ENCODE results near the gene DTHD1.

DTHD1 gene

GRCh38 chr4:36269533-36270173 is 11.8 kb upstream of the DTHD1 start:
- DNase-seq (ENCODE audit: low read depth) = no peak

- DNase-seq (ENCODE audit: low read depth) = no peak
Observed at GRCh38 chr4:36273276-36273675, 8.1 kb upstream of the DTHD1 start.

- no peak for DNase-seq (ENCODE audit: low read depth)
Observed at GRCh38 chr4:36274158-36274557, 7.3 kb upstream of the DTHD1 start.

GRCh38 chr4:36277533-36277932 is 3.9 kb upstream of the DTHD1 start:
- no peak for DNase-seq (ENCODE audit: low read depth)

GRCh38 chr4:36278789-36279188 is 2.6 kb upstream of the DTHD1 start:
- DNase-seq (ENCODE audit: low read depth) = no peak

GRCh38 chr4:36280555-36280954 is 861 bp upstream of the DTHD1 start:
- no peak for DNase-seq (ENCODE audit: low read depth)

- DNase-seq (ENCODE audit: low read depth) = no peak
Observed at GRCh38 chr4:36282503-36283030, 1.2 kb downstream of the DTHD1 start.

GRCh38 chr4:36283912-36284465 is 2.6 kb downstream of the DTHD1 start:
- no peak for DNase-seq (ENCODE audit: low read depth)

GRCh38 chr4:36285784-36286480 is 4.5 kb downstream of the DTHD1 start:
- DNase-seq (ENCODE audit: low read depth) = no peak

- no peak for DNase-seq (ENCODE audit: low read depth)
Observed at GRCh38 chr4:36286481-36286871, 5.1 kb downstream of the DTHD1 start.

- no peak for DNase-seq (ENCODE audit: low read depth)
Observed at GRCh38 chr4:36288731-36289426, 7.5 kb downstream of the DTHD1 start.

- DNase-seq (ENCODE audit: low read depth) = no peak
Observed at GRCh38 chr4:36290641-36291040, 9.2 kb downstream of the DTHD1 start.

GRCh38 chr4:36292556-36293188 is 11.3 kb downstream of the DTHD1 start:
- DNase-seq (ENCODE audit: low read depth) = no peak

- DNase-seq (ENCODE audit: low read depth) = no peak
Observed at GRCh38 chr4:36301127-36301526, 19.7 kb downstream of the DTHD1 start.

GRCh38 chr4:36303426-36304137 is 22.2 kb downstream of the DTHD1 start:
- no peak for DNase-seq (ENCODE audit: low read depth)

GRCh38 chr4:36304138-36304681 is 22.8 kb downstream of the DTHD1 start:
- no peak for DNase-seq (ENCODE audit: low read depth)

GRCh38 chr4:36308150-36308549 is 26.7 kb downstream of the DTHD1 start:
- DNase-seq (ENCODE audit: low read depth) = no peak

GRCh38 chr4:36310216-36310615 is 28.8 kb downstream of the DTHD1 start:
- no peak for DNase-seq (ENCODE audit: low read depth)

- DNase-seq (ENCODE audit: low read depth) = no peak
Observed at GRCh38 chr4:36310793-36311192, 29.4 kb downstream of the DTHD1 start.

GRCh38 chr4:36312511-36312910 is 31.1 kb downstream of the DTHD1 start:
- DNase-seq (ENCODE audit: low read depth) = no peak

- no peak for DNase-seq (ENCODE audit: low read depth)
Observed at GRCh38 chr4:36313301-36313700, 31.9 kb downstream of the DTHD1 start.
